ENCODE data around the gene TFPI2. TPM values are rescaled to one million over a fixed set of nuclear protein-coding genes. Genes with fewer than 3 reads are reported as not detected.
A peak's percentile ranks its signal among the peaks of the same experiment; 100 is the strongest.

Gene TFPI2
- total RNA-seq, 1 experiment from 2014 or later, result 53.1 TPM

DNA sequence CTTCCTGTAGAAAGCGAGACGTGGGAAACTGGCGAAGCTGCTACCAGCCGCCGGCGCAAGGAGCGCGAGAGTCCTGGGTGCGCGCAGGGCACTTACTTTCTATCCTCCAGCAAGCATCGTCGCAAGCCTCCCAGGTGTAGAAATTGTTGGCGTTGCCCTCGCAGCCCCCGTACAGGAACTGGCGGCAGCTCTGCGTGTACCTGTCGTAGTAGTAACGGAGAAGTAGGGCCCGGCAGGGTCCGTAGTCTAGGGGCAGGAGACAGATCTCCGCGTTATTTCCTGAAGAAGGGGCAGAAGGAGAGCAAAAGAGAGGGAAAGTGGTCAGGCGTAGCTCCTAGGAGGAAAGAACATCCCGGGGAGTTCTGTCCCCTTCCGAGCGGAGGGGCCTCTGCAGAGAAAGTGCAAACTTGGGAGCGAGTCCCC is 501 bp downstream of the TFPI2 start:
- Histone ChIP-seq H3K4me3 (ENCODE audit: low read length) (peak overlapping the region; percentile 83), H4K20me1 (ENCODE audit: low read length) (peaks cover 9% of the 10 kb centered on the region), H3K4me1 (ENCODE audit: insufficient read depth, low read length) (peaks cover 15% of the 10 kb centered on the region), H3K27me3 (ENCODE audit: low read length) (no peaks in the 10 kb centered on the region), H3K9ac (ENCODE audit: low read length) (peak overlapping the region; percentile 89), H3K4me2 (ENCODE audit: low read length) (peak overlapping the region; percentile 83), H3F3A (ENCODE audit: low read length, unreplicated experiment) (no peaks in the 10 kb centered on the region), H3K27ac (ENCODE audit: low read length) (peak overlapping the region; percentile 90), H3K9me2 (replicated peaks; ENCODE audit: low read length) (no peaks in the 10 kb centered on the region), H2AFZ (ENCODE audit: low read length) (peak overlapping the region; percentile 81), H3K79me2 (ENCODE audit: low read length) (peaks cover 6% of the 10 kb centered on the region; the same call in 1 of the 2 replicates), H3K36me3 (ENCODE audit: low read depth, low read length) (peaks cover 6% of the 10 kb centered on the region; the same call in 1 of the 2 replicates), H3K9me3 (ENCODE audit: low read length) (no peaks in the 10 kb centered on the region)
- ChIA-PET CTCF (interaction anchor here (2.2 kb wide), 1 partner anchor 197 kb away, joined by 9 read pairs; no protein-coding TSS in a partner anchor), POLR2A (ENCODE audit: unreplicated experiment) (interaction anchor here (0.6 to 0.7 kb wide), 2 partner anchors 68 to 766 kb away, joined by 4 read pairs; partner anchors contain the start of gene SGCE)
- TF ChIP-seq, protein P1, sequence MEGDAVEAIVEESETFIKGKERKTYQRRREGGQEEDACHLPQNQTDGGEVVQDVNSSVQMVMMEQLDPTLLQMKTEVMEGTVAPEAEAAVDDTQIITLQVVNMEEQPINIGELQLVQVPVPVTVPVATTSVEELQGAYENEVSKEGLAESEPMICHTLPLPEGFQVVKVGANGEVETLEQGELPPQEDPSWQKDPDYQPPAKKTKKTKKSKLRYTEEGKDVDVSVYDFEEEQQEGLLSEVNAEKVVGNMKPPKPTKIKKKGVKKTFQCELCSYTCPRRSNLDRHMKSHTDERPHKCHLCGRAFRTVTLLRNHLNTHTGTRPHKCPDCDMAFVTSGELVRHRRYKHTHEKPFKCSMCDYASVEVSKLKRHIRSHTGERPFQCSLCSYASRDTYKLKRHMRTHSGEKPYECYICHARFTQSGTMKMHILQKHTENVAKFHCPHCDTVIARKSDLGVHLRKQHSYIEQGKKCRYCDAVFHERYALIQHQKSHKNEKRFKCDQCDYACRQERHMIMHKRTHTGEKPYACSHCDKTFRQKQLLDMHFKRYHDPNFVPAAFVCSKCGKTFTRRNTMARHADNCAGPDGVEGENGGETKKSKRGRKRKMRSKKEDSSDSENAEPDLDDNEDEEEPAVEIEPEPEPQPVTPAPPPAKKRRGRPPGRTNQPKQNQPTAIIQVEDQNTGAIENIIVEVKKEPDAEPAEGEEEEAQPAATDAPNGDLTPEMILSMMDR (conservative IDR thresholded peaks at IDR 0.05; ENCODE audit: low read depth, low read length), result no peak; the same call in 1 of the 2 replicates
- DNase-seq (peak; percentile 58), ATAC-seq (peak; percentile 68)
- BruUV-seq (replicated peaks), result TSS peak; percentile 44
- intact Hi-C loops (cut with micrococcal nuclease), result loop anchor here (1.0 to 2.0 kb wide), 6 partner anchors 21 to 387 kb away; partner anchors contain the start of gene BET1

DNA sequence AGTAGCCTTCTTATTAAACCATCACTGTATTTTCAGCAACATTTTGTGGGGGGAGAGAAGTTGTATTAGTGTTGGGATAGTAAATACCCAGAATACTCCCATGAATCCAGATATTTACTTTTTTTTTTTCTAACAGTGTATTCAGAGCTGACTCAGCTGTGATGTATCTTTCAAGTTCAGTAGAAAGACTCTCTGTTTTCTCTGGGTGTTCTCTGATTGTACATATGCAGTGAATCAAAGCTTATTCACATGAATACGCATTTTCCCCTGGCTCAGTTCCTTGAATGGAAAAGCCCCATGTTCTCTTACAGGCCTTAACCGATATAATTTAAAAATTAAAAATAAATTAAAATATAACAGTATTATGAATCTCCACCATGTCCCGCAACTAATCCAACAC is 1.3 kb downstream of the TFPI2 start:
- BruUV-seq (replicated peaks), result no TSS peak
- peak; percentile 87 for DNase-seq
- Histone ChIP-seq H3K79me2 (ENCODE audit: low read length) (peaks cover 6% of the 10 kb centered on the region; the same call in 1 of the 2 replicates), H3K9me2 (replicated peaks; ENCODE audit: low read length) (no peaks in the 10 kb centered on the region), H3K9me3 (ENCODE audit: low read length) (no peaks in the 10 kb centered on the region), H3K4me3 (ENCODE audit: low read length) (peak overlapping the region; percentile 83), H3K4me2 (ENCODE audit: low read length) (peak overlapping the region; percentile 83), H3K27me3 (ENCODE audit: low read length) (no peaks in the 10 kb centered on the region), H3K4me1 (ENCODE audit: insufficient read depth, low read length) (peaks cover 15% of the 10 kb centered on the region), H3K27ac (ENCODE audit: low read length) (peak overlapping the region; percentile 90), H3F3A (ENCODE audit: low read length, unreplicated experiment) (no peaks in the 10 kb centered on the region), H4K20me1 (ENCODE audit: low read length) (peaks cover 9% of the 10 kb centered on the region), H2AFZ (ENCODE audit: low read length) (no peak overlapping the region), H3K9ac (ENCODE audit: low read length) (peak overlapping the region; percentile 89), H3K36me3 (ENCODE audit: low read depth, low read length) (peaks cover 6% of the 10 kb centered on the region; the same call in 1 of the 2 replicates)
- intact Hi-C loops (cut with micrococcal nuclease), result loop anchor here (1.0 kb wide), 1 partner anchor 294 kb away; no protein-coding TSS in a partner anchor
- ChIA-PET CTCF (interaction anchor here (0.6 to 2.2 kb wide), 3 partner anchors 16 to 198 kb away, joined by 3 to 9 read pairs (median 4); no protein-coding TSS in a partner anchor), POLR2A (ENCODE audit: unreplicated experiment) (interaction anchor here (0.6 to 0.7 kb wide), 4 partner anchors 74 to 767 kb away, joined by 3 to 29 read pairs (median 4); partner anchors contain the start of gene SGCE)
- peak; percentile 58 for ATAC-seq
- TF ChIP-seq EZH2phosphoT487 (IDR thresholded peaks at IDR 0.05; ENCODE audit: borderline replicate concordance, low read length) (no peak), EZH2 (IDR thresholded peaks at IDR 0.05; ENCODE audit: low read length, unreplicated experiment) (no peak)
- TF ChIP-seq, protein P1 (conservative IDR thresholded peaks at IDR 0.05; ENCODE audit: low read depth, low read length), result no peak

DNA sequence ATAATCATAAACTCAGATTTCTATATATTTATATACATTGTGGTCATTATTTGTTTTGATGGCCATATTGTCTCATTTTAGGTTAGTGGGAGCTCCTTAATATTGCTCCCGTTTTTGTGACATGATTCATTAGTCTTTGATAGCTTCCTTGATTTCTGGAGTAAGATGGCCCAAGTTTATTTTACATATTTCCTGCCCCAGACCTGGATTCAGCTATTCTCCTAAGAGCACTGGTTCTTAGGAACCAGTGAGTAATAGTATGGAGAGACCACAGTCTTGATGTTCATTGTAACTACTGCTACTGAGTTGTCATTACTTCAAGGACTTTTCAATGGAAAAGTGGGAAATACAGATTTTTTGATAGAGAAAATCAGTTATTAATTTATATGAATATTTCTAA is 6.0 kb downstream of the TFPI2 start:
- peaks cover 10% of the 10 kb centered on the region for H3K4me1 ChIP-seq (ENCODE audit: insufficient read depth, low read length)
- DNase-seq (no peak), ATAC-seq (no peak)
- BruUV-seq (replicated peaks), result no TSS peak
- H3K27ac ChIP-seq (ENCODE audit: low read length), result no peak overlapping the region
- no peak overlapping the region for H2AFZ ChIP-seq (ENCODE audit: low read length)
- ChIA-PET CTCF (no interaction called here), POLR2A (ENCODE audit: unreplicated experiment) (no interaction called here)
- intact Hi-C loops (cut with micrococcal nuclease), result no loop called here
- no peaks in the 10 kb centered on the region for H3K27me3 ChIP-seq (ENCODE audit: low read length)
- no peak overlapping the region for H3K4me2 ChIP-seq (ENCODE audit: low read length)
- H3K9ac ChIP-seq (ENCODE audit: low read length), result no peak overlapping the region
- no peaks in the 10 kb centered on the region for H3F3A ChIP-seq (ENCODE audit: low read length, unreplicated experiment)
- TF ChIP-seq, protein P1 (conservative IDR thresholded peaks at IDR 0.05; ENCODE audit: low read depth, low read length), result no peak
- no peak for TF ChIP-seq EZH2 (IDR thresholded peaks at IDR 0.05; ENCODE audit: low read length, unreplicated experiment)
- no peak for TF ChIP-seq EZH2phosphoT487 (IDR thresholded peaks at IDR 0.05; ENCODE audit: borderline replicate concordance, low read length)
- H3K4me3 ChIP-seq (ENCODE audit: low read length), result no peak overlapping the region
- no peaks in the 10 kb centered on the region for H3K9me3 ChIP-seq (ENCODE audit: low read length)
- peaks cover 6% of the 10 kb centered on the region; the same call in 1 of the 2 replicates for H3K36me3 ChIP-seq (ENCODE audit: low read depth, low read length)
- peaks cover 9% of the 10 kb centered on the region for H4K20me1 ChIP-seq (ENCODE audit: low read length)
- H3K79me2 ChIP-seq (ENCODE audit: low read length), result peaks cover 6% of the 10 kb centered on the region; the same call in 1 of the 2 replicates
- H3K9me2 ChIP-seq (replicated peaks; ENCODE audit: low read length), result no peaks in the 10 kb centered on the region

All from PC-3 (cell line).